ENCODE measurements around the gene AMPH. TPM values are rescaled to one million over a fixed set of nuclear protein-coding genes. Genes with fewer than 3 reads are reported as not detected.
"Not testable (repeated sequence)": the region's sequence is repeated elsewhere in the genome, so short reads cannot be mapped to it uniquely, and the experiment has no call there.

Gene AMPH
- total RNA-seq, 1 donor from 2014 or later, result 10.7 TPM

GRCh38 chr7:38368191-38368605 is 263.0 kb downstream of the AMPH start:
- peak; percentile 71 for TF ChIP-seq CTCF (IDR thresholded peaks at IDR 0.05)
- H3K36me3 Mint-ChIP-seq (ENCODE audit: unreplicated experiment), result no peaks in the 10 kb centered on the region
- no peak overlapping the region for H3K4me3 Mint-ChIP-seq (ENCODE audit: unreplicated experiment)
- H3K4me1 Mint-ChIP-seq (ENCODE audit: unreplicated experiment), result peaks cover 6% of the 10 kb centered on the region
- DNase-seq (ENCODE audit: extremely low spot score, unreplicated experiment), result no peak
- H3K9me3 Mint-ChIP-seq (ENCODE audit: unreplicated experiment), result no peaks in the 10 kb centered on the region
- H3K27ac Mint-ChIP-seq (ENCODE audit: unreplicated experiment), result no peak overlapping the region
- H3K27me3 Mint-ChIP-seq (ENCODE audit: unreplicated experiment), result no peaks in the 10 kb centered on the region

- no peaks in the 10 kb centered on the region for H3K36me3 Mint-ChIP-seq (ENCODE audit: unreplicated experiment)
- H3K4me3 Mint-ChIP-seq (ENCODE audit: unreplicated experiment), result no peak overlapping the region
- TF ChIP-seq CTCF (IDR thresholded peaks at IDR 0.05), result no peak
- peaks cover 6% of the 10 kb centered on the region for H3K4me1 Mint-ChIP-seq (ENCODE audit: unreplicated experiment)
- H3K27ac Mint-ChIP-seq (ENCODE audit: unreplicated experiment), result no peak overlapping the region
- H3K27me3 Mint-ChIP-seq (ENCODE audit: unreplicated experiment), result no peaks in the 10 kb centered on the region
- H3K9me3 Mint-ChIP-seq (ENCODE audit: unreplicated experiment), result no peaks in the 10 kb centered on the region
- no peak for DNase-seq (ENCODE audit: extremely low spot score, unreplicated experiment)
Measured at GRCh38 chr7:38367301-38367890, 263.8 kb downstream of the AMPH start.

GRCh38 chr7:38363379-38363778 is 267.8 kb downstream of the AMPH start:
- H3K27me3 Mint-ChIP-seq (ENCODE audit: unreplicated experiment); H3K36me3 Mint-ChIP-seq (ENCODE audit: unreplicated experiment); H3K27ac Mint-ChIP-seq (ENCODE audit: unreplicated experiment); H3K4me1 Mint-ChIP-seq (ENCODE audit: unreplicated experiment); H3K9me3 Mint-ChIP-seq (ENCODE audit: unreplicated experiment); H3K4me3 Mint-ChIP-seq (ENCODE audit: unreplicated experiment); DNase-seq (ENCODE audit: extremely low spot score, unreplicated experiment): not testable (repeated sequence)
- TF ChIP-seq CTCF (IDR thresholded peaks at IDR 0.05), result peak; percentile 56

- not testable (repeated sequence) for H3K4me1 Mint-ChIP-seq (ENCODE audit: unreplicated experiment); H3K36me3 Mint-ChIP-seq (ENCODE audit: unreplicated experiment); H3K27me3 Mint-ChIP-seq (ENCODE audit: unreplicated experiment); DNase-seq (ENCODE audit: extremely low spot score, unreplicated experiment); H3K27ac Mint-ChIP-seq (ENCODE audit: unreplicated experiment); H3K4me3 Mint-ChIP-seq (ENCODE audit: unreplicated experiment); H3K9me3 Mint-ChIP-seq (ENCODE audit: unreplicated experiment)
Measured at GRCh38 chr7:38362611-38363237, 268.4 kb downstream of the AMPH start.

- Mint-ChIP-seq H3K36me3 (ENCODE audit: unreplicated experiment) (no peaks in the 10 kb centered on the region), H3K4me1 (ENCODE audit: unreplicated experiment) (no peaks in the 10 kb centered on the region), H3K27ac (ENCODE audit: unreplicated experiment) (no peak overlapping the region), H3K27me3 (ENCODE audit: unreplicated experiment) (no peaks in the 10 kb centered on the region), H3K4me3 (ENCODE audit: unreplicated experiment) (no peak overlapping the region), H3K9me3 (ENCODE audit: unreplicated experiment) (no peaks in the 10 kb centered on the region)
- DNase-seq (ENCODE audit: extremely low spot score, unreplicated experiment), result no peak
- no peak for TF ChIP-seq CTCF (IDR thresholded peaks at IDR 0.05)
Measured at GRCh38 chr7:38360776-38361175, 270.4 kb downstream of the AMPH start.

Data from osteocyte (in vitro differentiated cells).